ENCODE results near the gene PTP4A1.

PTP4A1 gene

DNA sequence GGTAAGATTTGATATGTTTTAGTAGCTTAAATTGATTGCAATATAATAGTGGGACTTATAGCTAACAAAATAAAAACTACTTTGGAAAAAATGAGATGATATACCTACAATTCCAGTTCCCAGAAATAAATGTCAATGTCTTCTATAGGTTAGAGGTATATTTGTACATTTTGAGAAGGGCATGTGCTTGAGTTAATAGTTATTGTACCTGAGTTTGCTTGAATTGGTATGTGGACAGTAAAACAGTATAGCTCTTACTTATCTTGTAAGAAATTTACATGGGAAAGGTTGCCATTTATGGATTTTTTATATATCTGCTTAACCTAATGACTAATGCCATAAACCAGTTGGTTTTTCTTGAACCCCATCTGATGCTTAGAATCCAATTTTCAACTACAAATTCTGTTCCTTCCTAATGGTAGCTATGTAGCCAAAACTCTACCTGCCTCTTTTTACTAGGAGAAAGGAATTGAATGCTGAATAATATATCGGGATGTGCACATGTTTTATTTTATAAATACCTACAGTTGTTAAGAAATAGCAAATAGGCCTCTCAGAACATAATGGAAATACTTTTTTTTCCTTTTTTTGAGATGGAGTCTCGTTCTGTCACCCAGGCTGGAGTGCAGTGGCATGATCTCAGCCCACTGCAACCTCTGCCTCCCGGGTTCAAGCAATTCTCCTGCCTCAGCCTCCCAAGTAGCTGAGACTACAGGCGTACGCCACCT lies 4.9 kb downstream of the PTP4A1 start:
- TF ChIP-seq OSR1 (CRISPR knock-in tag; IDR thresholded peaks at IDR 0.05) = no peak
- TF ChIP-seq ZNF70 (CRISPR knock-in tag; IDR thresholded peaks at IDR 0.05) = no peak
- TF ChIP-seq PPARA (CRISPR knock-in tag; IDR thresholded peaks at IDR 0.05; ENCODE audit: borderline replicate concordance) = no peak
- no peak for TF ChIP-seq TOX (CRISPR knock-in tag; IDR thresholded peaks at IDR 0.05; ENCODE audit: borderline replicate concordance)
- no peak for TF ChIP-seq CSDC2 (CRISPR knock-in tag; IDR thresholded peaks at IDR 0.05)
- TF ChIP-seq, protein P1, sequence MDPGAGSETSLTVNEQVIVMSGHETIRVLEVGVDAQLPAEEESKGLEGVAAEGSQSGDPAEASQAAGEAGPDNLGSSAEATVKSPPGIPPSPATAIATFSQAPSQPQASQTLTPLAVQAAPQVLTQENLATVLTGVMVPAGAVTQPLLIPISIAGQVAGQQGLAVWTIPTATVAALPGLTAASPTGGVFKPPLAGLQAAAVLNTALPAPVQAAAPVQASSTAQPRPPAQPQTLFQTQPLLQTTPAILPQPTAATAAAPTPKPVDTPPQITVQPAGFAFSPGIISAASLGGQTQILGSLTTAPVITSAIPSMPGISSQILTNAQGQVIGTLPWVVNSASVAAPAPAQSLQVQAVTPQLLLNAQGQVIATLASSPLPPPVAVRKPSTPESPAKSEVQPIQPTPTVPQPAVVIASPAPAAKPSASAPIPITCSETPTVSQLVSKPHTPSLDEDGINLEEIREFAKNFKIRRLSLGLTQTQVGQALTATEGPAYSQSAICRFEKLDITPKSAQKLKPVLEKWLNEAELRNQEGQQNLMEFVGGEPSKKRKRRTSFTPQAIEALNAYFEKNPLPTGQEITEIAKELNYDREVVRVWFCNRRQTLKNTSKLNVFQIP (CRISPR knock-in tag; IDR thresholded peaks at IDR 0.05; ENCODE audit: borderline replicate concordance, low read depth) = no peak
- no peak for TF ChIP-seq RARB (CRISPR knock-in tag; IDR thresholded peaks at IDR 0.05)
- no peak for TF ChIP-seq ESRRG (CRISPR knock-in tag; IDR thresholded peaks at IDR 0.05)
- TF ChIP-seq, protein P2, sequence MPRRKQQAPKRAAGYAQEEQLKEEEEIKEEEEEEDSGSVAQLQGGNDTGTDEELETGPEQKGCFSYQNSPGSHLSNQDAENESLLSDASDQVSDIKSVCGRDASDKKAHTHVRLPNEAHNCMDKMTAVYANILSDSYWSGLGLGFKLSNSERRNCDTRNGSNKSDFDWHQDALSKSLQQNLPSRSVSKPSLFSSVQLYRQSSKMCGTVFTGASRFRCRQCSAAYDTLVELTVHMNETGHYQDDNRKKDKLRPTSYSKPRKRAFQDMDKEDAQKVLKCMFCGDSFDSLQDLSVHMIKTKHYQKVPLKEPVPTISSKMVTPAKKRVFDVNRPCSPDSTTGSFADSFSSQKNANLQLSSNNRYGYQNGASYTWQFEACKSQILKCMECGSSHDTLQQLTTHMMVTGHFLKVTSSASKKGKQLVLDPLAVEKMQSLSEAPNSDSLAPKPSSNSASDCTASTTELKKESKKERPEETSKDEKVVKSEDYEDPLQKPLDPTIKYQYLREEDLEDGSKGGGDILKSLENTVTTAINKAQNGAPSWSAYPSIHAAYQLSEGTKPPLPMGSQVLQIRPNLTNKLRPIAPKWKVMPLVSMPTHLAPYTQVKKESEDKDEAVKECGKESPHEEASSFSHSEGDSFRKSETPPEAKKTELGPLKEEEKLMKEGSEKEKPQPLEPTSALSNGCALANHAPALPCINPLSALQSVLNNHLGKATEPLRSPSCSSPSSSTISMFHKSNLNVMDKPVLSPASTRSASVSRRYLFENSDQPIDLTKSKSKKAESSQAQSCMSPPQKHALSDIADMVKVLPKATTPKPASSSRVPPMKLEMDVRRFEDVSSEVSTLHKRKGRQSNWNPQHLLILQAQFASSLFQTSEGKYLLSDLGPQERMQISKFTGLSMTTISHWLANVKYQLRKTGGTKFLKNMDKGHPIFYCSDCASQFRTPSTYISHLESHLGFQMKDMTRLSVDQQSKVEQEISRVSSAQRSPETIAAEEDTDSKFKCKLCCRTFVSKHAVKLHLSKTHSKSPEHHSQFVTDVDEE (CRISPR knock-in tag; IDR thresholded peaks at IDR 0.05) = no peak
- no peak for TF ChIP-seq TCF4 (CRISPR knock-in tag; IDR thresholded peaks at IDR 0.05; ENCODE audit: borderline replicate concordance)
- TF ChIP-seq ARNTL (CRISPR knock-in tag; IDR thresholded peaks at IDR 0.05; ENCODE audit: borderline replicate concordance, low read depth) = no peak
- no peak for TF ChIP-seq ZNF565 (CRISPR knock-in tag; conservative IDR thresholded peaks at IDR 0.05; ENCODE audit: low read depth)
- TF ChIP-seq, protein P3, sequence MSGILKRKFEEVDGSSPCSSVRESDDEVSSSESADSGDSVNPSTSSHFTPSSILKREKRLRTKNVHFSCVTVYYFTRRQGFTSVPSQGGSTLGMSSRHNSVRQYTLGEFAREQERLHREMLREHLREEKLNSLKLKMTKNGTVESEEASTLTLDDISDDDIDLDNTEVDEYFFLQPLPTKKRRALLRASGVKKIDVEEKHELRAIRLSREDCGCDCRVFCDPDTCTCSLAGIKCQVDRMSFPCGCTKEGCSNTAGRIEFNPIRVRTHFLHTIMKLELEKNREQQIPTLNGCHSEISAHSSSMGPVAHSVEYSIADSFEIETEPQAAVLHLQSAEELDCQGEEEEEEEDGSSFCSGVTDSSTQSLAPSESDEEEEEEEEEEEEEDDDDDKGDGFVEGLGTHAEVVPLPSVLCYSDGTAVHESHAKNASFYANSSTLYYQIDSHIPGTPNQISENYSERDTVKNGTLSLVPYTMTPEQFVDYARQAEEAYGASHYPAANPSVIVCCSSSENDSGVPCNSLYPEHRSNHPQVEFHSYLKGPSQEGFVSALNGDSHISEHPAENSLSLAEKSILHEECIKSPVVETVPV (CRISPR knock-in tag; IDR thresholded peaks at IDR 0.05) = no peak
- TF ChIP-seq ISL1 (CRISPR knock-in tag; IDR thresholded peaks at IDR 0.05) = no peak
- no peak for TF ChIP-seq BACH2 (CRISPR knock-in tag; IDR thresholded peaks at IDR 0.05; ENCODE audit: borderline replicate concordance)
- TF ChIP-seq ZNF8 (CRISPR knock-in tag; IDR thresholded peaks at IDR 0.05) = no peak
- TF ChIP-seq, protein P4, sequence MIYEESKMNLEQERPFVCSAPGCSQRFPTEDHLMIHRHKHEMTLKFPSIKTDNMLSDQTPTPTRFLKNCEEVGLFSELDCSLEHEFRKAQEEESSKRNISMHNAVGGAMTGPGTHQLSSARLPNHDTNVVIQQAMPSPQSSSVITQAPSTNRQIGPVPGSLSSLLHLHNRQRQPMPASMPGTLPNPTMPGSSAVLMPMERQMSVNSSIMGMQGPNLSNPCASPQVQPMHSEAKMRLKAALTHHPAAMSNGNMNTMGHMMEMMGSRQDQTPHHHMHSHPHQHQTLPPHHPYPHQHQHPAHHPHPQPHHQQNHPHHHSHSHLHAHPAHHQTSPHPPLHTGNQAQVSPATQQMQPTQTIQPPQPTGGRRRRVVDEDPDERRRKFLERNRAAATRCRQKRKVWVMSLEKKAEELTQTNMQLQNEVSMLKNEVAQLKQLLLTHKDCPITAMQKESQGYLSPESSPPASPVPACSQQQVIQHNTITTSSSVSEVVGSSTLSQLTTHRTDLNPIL (CRISPR knock-in tag; IDR thresholded peaks at IDR 0.05; ENCODE audit: low read depth) = no peak
- no peak for ATAC-seq

DNA sequence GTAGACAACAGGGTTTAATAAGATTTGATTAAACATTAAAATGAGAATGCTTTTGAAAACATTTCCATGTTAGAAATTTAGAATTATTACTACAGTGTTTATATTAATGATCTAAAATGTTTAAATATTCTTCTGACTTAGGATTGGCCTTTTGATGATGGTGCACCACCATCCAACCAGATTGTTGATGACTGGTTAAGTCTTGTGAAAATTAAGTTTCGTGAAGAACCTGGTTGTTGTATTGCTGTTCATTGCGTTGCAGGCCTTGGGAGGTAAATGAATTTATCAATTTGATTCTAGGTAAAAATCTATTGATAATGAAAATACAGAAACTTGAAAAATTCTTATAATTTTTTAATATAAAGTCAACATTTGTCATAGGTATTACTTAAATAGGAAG lies 6.5 kb downstream of the PTP4A1 start:
- TF ChIP-seq CSDC2 (CRISPR knock-in tag; IDR thresholded peaks at IDR 0.05) = no peak
- TF ChIP-seq, protein P4 (CRISPR knock-in tag; IDR thresholded peaks at IDR 0.05; ENCODE audit: low read depth) = no peak
- no peak for ATAC-seq

DNA sequence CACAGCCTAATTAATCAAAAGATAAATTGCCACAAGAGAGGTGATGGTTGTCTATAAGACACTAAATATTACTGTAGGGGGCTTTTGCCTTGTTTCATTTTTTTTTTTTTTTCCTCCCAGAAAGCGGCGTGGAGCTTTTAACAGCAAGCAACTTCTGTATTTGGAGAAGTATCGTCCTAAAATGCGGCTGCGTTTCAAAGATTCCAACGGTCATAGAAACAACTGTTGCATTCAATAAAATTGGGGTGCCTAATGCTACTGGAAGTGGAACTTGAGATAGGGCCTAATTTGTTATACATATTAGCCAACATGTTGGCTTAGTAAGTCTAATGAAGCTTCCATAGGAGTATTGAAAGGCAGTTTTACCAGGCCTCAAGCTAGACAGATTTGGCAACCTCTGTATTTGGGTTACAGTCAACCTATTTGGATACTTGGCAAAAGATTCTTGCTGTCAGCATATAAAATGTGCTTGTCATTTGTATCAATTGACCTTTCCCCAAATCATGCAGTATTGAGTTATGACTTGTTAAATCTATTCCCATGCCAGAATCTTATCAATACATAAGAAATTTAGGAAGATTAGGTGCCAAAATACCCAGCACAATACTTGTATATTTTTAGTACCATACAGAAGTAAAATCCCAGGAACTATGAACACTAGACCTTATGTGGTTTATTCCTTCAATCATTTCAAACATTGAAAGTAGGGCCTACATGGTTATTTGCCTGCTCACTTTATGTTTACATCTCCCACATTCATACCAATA lies 7.8 kb downstream of the PTP4A1 start:
- ATAC-seq = no peak
- TF ChIP-seq ISL1 (CRISPR knock-in tag; IDR thresholded peaks at IDR 0.05) (no peak), BACH2 (CRISPR knock-in tag; IDR thresholded peaks at IDR 0.05; ENCODE audit: borderline replicate concordance) (no peak), TOX (CRISPR knock-in tag; IDR thresholded peaks at IDR 0.05; ENCODE audit: borderline replicate concordance) (no peak), ZNF70 (CRISPR knock-in tag; IDR thresholded peaks at IDR 0.05) (no peak), OSR1 (CRISPR knock-in tag; IDR thresholded peaks at IDR 0.05) (no peak), ZNF565 (CRISPR knock-in tag; conservative IDR thresholded peaks at IDR 0.05; ENCODE audit: low read depth) (no peak), ZC3H10 (CRISPR knock-in tag; IDR thresholded peaks at IDR 0.05) (no peak), ZFP3 (CRISPR knock-in tag; IDR thresholded peaks at IDR 0.05) (no peak), RARB (CRISPR knock-in tag; IDR thresholded peaks at IDR 0.05) (no peak), ZNF8 (CRISPR knock-in tag; IDR thresholded peaks at IDR 0.05) (no peak), PPARA (CRISPR knock-in tag; IDR thresholded peaks at IDR 0.05; ENCODE audit: borderline replicate concordance) (no peak)
- TF ChIP-seq, protein P1 (CRISPR knock-in tag; IDR thresholded peaks at IDR 0.05; ENCODE audit: borderline replicate concordance, low read depth) = no peak
- TF ChIP-seq, protein P4 (CRISPR knock-in tag; IDR thresholded peaks at IDR 0.05; ENCODE audit: low read depth) = no peak
- TF ChIP-seq, protein P3 (CRISPR knock-in tag; IDR thresholded peaks at IDR 0.05) = no peak

Measured in SK-N-SH treated with all-trans-retinoic acid at 6 μM for 48 hours (cell line).